ENCODE data around the gene SUFU.
"Not testable (repeated sequence)": the region's sequence is repeated elsewhere in the genome, so short reads cannot be mapped to it uniquely, and the experiment has no call there.

Gene SUFU

GRCh38 chr10:102480396-102480795 is 23.4 kb upstream of the SUFU start:
- no peak for DNase-seq (ENCODE audit: low spot score)

GRCh38 chr10:102484021-102484420 is 19.8 kb upstream of the SUFU start:
- no peak for DNase-seq (ENCODE audit: low spot score)

- DNase-seq (ENCODE audit: low spot score) = no peak
Measured at GRCh38 chr10:102485093-102485784, 18.5 kb upstream of the SUFU start.

GRCh38 chr10:102491136-102491535 is 12.6 kb upstream of the SUFU start:
- no peak for DNase-seq (ENCODE audit: low spot score)

- no peak for DNase-seq (ENCODE audit: low spot score)
Measured at GRCh38 chr10:102492344-102492939, 11.3 kb upstream of the SUFU start.

GRCh38 chr10:102492983-102493382 is 10.8 kb upstream of the SUFU start:
- no peak for DNase-seq (ENCODE audit: low spot score)

GRCh38 chr10:102493771-102494170 is 10.0 kb upstream of the SUFU start:
- DNase-seq (ENCODE audit: low spot score) = no peak

- DNase-seq (ENCODE audit: low spot score) = no peak
Measured at GRCh38 chr10:102497545-102497944, 6.2 kb upstream of the SUFU start.

GRCh38 chr10:102499356-102499755 is 4.4 kb upstream of the SUFU start:
- DNase-seq (ENCODE audit: low spot score) = no peak

GRCh38 chr10:102500686-102501085 is 3.1 kb upstream of the SUFU start:
- not testable (repeated sequence) for DNase-seq (ENCODE audit: low spot score)

- DNase-seq (ENCODE audit: low spot score) = no peak
Measured at GRCh38 chr10:102501201-102502028, 2.4 kb upstream of the SUFU start.

- peak; percentile 99 for DNase-seq (ENCODE audit: low spot score)
Measured at GRCh38 chr10:102502029-102502336, 1.8 kb upstream of the SUFU start.

GRCh38 chr10:102502337-102503151 is 1.2 kb upstream of the SUFU start, which contains the start of gene ACTR1A:
Gene ACTR1A, minus strand, starts transcription at chr10:102502712. Its CDS starts 65 bp downstream, at chr10:102502647.
- peak; percentile 97 for DNase-seq (ENCODE audit: low spot score)

GRCh38 chr10:102504179-102504975 is 605 bp downstream of the SUFU start:
- DNase-seq (ENCODE audit: low spot score) = peak; percentile 76

GRCh38 chr10:102504976-102505300 is 1.2 kb downstream of the SUFU start:
- no peak for DNase-seq (ENCODE audit: low spot score)

GRCh38 chr10:102505462-102506115 is 1.8 kb downstream of the SUFU start:
- DNase-seq (ENCODE audit: low spot score) = no peak

- no peak for DNase-seq (ENCODE audit: low spot score)
Measured at GRCh38 chr10:102507521-102507920, 3.7 kb downstream of the SUFU start.

GRCh38 chr10:102508506-102508905 is 4.7 kb downstream of the SUFU start:
- DNase-seq (ENCODE audit: low spot score) = no peak

- DNase-seq (ENCODE audit: low spot score) = no peak
Measured at GRCh38 chr10:102509387-102509786, 5.6 kb downstream of the SUFU start.

GRCh38 chr10:102511583-102512274 is 8.0 kb downstream of the SUFU start:
- DNase-seq (ENCODE audit: low spot score) = no peak

Measured in ecto neural progenitor cell (in vitro differentiated cells).